Natural killer cell (primary cell): ENCODE data around the gene CAPN5. TPM values are rescaled to one million over a fixed set of nuclear protein-coding genes. Genes with fewer than 3 reads are reported as not detected.

ENCODE experiments used
- ATAC-seq, 3 donors: fragments of 150-1000 bp in 2 of 3; fragments of 200-7000 bp in 1 of 3; cut with Tn5 transposase; 1 replicate in 1 of 3; 2 replicates in 2 of 3; pipeline ENCODE4 v1.10.0; 2021; ENCODE audit warnings: mild to moderate bottlenecking in 2 of 3, moderate library complexity in 2 of 3
- DNase-seq, 2 donors: peaks; one replicate each; pipeline versions ENCODE4 v3.0.0 to v3.0.0-alpha.2; 2013 to 2021; ENCODE audit warnings: mixed read lengths in 1 of 2
- H3K27ac ChIP-seq: one replicate; pipeline ENCODE4 v1.5.1; 2013; ENCODE audit warnings: mild to moderate bottlenecking, low read length
- H3K27me3 ChIP-seq: one replicate; pipeline ENCODE4 v1.6.1; 2013; ENCODE audit warnings: low read length; ENCODE audit not compliant: control insufficient read depth, insufficient read depth
- H3K36me3 ChIP-seq: one replicate; pipeline ENCODE4 v1.6.1; 2013; ENCODE audit warnings: low read length; ENCODE audit not compliant: control insufficient read depth, insufficient read depth
- H3K4me1 ChIP-seq: one replicate; pipeline ENCODE4 v1.6.1; 2013; ENCODE audit warnings: low read length; ENCODE audit not compliant: control insufficient read depth, insufficient read depth
- H3K4me3 ChIP-seq: one replicate; pipeline ENCODE4 v1.5.1; 2013; ENCODE audit warnings: low read length
- H3K9me3 ChIP-seq: one replicate; pipeline ENCODE4 v1.6.1; 2013; ENCODE audit warnings: low read length; ENCODE audit not compliant: control insufficient read depth, insufficient read depth
- H3K27ac Mint-ChIP-seq, 2 donors: one replicate each; pipeline ENCODE4 v1.8.0; 2022; ENCODE audit warnings: mild to moderate bottlenecking in 2 of 2, mixed read lengths in 2 of 2, moderate library complexity in 1 of 2
- H3K27me3 Mint-ChIP-seq, 2 donors: one replicate each; pipeline ENCODE4 v1.8.0; 2022; ENCODE audit warnings: low read depth in 2 of 2, mixed read lengths in 2 of 2
- H3K36me3 Mint-ChIP-seq: one replicate; pipeline ENCODE4 v1.8.0; 2022; ENCODE audit warnings: mixed read lengths
- H3K4me1 Mint-ChIP-seq, 2 donors: one replicate each; pipeline ENCODE4 v1.8.0; 2022; ENCODE audit warnings: mixed read lengths in 2 of 2
- H3K4me3 Mint-ChIP-seq: one replicate; pipeline ENCODE4 v1.8.0; 2022; ENCODE audit warnings: mild to moderate bottlenecking, moderate library complexity, mixed read lengths
- H3K9me3 Mint-ChIP-seq, 2 donors: one replicate each; pipeline ENCODE4 v1.8.0; 2022; ENCODE audit warnings: mixed read lengths in 2 of 2
- WGBS: methylation state at CpG from one replicate; pipeline ENCODE4 v1.1.7; 2013; ENCODE audit warnings: missing lambda C conversion rate; ENCODE audit not compliant: insufficient coverage; 5-methylcytosine and 5-hydroxymethylcytosine counted together
- intact Hi-C: fragments of 100-400 bp; cut with micrococcal nuclease; formaldehyde crosslinking; loops from one replicate; pipeline ENCODE4 v1.14.2; 2022
- total RNA-seq, 4 donors: library from RNA; stranded (reverse); fragments of 120-200 nt in 1 of 4; gene quantifications; one replicate each; pipeline versions ENCODE4 v1.2.3 to v1.2.4, GENCODE V29; 2013 to 2022
- TF ChIP-seq, protein P1 (sequence below): fragments of 200-600 bp; IDR thresholded peaks from one replicate; pipeline ENCODE4 v1.8.0; 2022; ENCODE audit warnings: antibody characterized with exemption

Gene CAPN5
- total RNA-seq, 3 donors from 2014 or later (not counting 1 experiment from before 2014, with no cell fraction given), result 32.3 to 34.5 (median 34.3) TPM

DNA sequence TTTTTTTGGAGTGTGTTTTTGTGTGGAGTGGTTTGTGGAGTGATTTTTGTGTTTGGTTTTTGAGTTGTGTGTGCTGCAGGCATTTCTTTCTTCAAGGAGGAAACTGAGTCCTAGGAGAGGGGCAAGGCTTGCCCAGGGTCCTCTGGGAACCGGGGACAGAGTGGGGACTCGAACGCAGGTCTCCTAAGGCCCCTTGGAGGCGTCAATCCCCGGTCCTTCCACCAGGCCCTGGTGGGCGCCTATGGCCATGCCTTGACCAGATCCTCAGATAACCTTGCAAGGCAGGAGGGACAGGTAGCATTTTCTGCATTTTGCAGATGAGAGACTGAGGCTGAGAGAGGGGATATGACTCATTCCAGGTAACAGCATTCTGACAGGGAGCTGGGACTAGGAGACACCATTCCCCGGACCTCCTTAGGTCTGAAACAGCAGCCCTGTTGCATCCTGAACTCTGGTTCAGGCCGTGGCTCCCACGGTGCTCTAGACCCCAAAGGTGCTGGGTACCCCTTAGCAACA, 100.4 kb downstream of the CAPN5 start:
- Histone ChIP-seq H3K9me3 (no peaks in the 10 kb centered on the region), H3K4me3 (no peak overlapping the region), H3K27ac (no peak overlapping the region), H3K27me3 (no peaks in the 10 kb centered on the region), H3K4me1 (no peaks in the 10 kb centered on the region), H3K36me3 (no peaks in the 10 kb centered on the region)
- TF ChIP-seq, protein P1, sequence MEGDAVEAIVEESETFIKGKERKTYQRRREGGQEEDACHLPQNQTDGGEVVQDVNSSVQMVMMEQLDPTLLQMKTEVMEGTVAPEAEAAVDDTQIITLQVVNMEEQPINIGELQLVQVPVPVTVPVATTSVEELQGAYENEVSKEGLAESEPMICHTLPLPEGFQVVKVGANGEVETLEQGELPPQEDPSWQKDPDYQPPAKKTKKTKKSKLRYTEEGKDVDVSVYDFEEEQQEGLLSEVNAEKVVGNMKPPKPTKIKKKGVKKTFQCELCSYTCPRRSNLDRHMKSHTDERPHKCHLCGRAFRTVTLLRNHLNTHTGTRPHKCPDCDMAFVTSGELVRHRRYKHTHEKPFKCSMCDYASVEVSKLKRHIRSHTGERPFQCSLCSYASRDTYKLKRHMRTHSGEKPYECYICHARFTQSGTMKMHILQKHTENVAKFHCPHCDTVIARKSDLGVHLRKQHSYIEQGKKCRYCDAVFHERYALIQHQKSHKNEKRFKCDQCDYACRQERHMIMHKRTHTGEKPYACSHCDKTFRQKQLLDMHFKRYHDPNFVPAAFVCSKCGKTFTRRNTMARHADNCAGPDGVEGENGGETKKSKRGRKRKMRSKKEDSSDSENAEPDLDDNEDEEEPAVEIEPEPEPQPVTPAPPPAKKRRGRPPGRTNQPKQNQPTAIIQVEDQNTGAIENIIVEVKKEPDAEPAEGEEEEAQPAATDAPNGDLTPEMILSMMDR, result no peak
- DNase-seq (no peak), ATAC-seq (no peak)
- no peaks in the 10 kb centered on the region for H3K4me1 Mint-ChIP-seq
- no peak overlapping the region for H3K4me3 Mint-ChIP-seq
- H3K27ac Mint-ChIP-seq, result no peak overlapping the region
- intact Hi-C loops, result no loop called here
- H3K27me3 Mint-ChIP-seq, result no peaks in the 10 kb centered on the region
- 89% methylated on average over 9 of the region's 9 CpGs for WGBS
- H3K36me3 Mint-ChIP-seq, result no peaks in the 10 kb centered on the region
- no peaks in the 10 kb centered on the region for H3K9me3 Mint-ChIP-seq

- Histone ChIP-seq H3K27ac (no peak overlapping the region), H3K4me3 (no peak overlapping the region), H3K4me1 (no peaks in the 10 kb centered on the region), H3K27me3 (no peaks in the 10 kb centered on the region), H3K36me3 (no peaks in the 10 kb centered on the region), H3K9me3 (no peaks in the 10 kb centered on the region)
- no peak overlapping the region for H3K27ac Mint-ChIP-seq
- H3K4me3 Mint-ChIP-seq, result no peak overlapping the region
- no peaks in the 10 kb centered on the region for H3K27me3 Mint-ChIP-seq
- ATAC-seq (no peak), DNase-seq (no peak)
- intact Hi-C loops, result no loop called here
- TF ChIP-seq, protein P1, result no peak
- no peaks in the 10 kb centered on the region for H3K36me3 Mint-ChIP-seq
- H3K4me1 Mint-ChIP-seq, result no peaks in the 10 kb centered on the region
- no peaks in the 10 kb centered on the region for H3K9me3 Mint-ChIP-seq
- WGBS, result 80% methylated on average over 8 of the region's 8 CpGs
These were observed 101.0 kb downstream of the CAPN5 start for GRCh38 chr11:77167791-77168190.

GRCh38 chr11:77170107-77170506, 103.3 kb downstream of the CAPN5 start:
- no peak overlapping the region for H3K4me3 Mint-ChIP-seq
- Histone ChIP-seq H3K27ac (no peak overlapping the region), H3K4me3 (no peak overlapping the region), H3K9me3 (no peaks in the 10 kb centered on the region), H3K36me3 (no peaks in the 10 kb centered on the region), H3K4me1 (no peaks in the 10 kb centered on the region), H3K27me3 (no peaks in the 10 kb centered on the region)
- TF ChIP-seq, protein P1, result no peak
- ATAC-seq, result no peak
- no peaks in the 10 kb centered on the region for H3K9me3 Mint-ChIP-seq
- 91% methylated on average over 5 of the region's 5 CpGs for WGBS
- no peaks in the 10 kb centered on the region for H3K4me1 Mint-ChIP-seq
- no peak overlapping the region for H3K27ac Mint-ChIP-seq
- DNase-seq, result no peak
- no peaks in the 10 kb centered on the region for H3K36me3 Mint-ChIP-seq
- intact Hi-C loops, result no loop called here
- H3K27me3 Mint-ChIP-seq, result no peaks in the 10 kb centered on the region

DNA sequence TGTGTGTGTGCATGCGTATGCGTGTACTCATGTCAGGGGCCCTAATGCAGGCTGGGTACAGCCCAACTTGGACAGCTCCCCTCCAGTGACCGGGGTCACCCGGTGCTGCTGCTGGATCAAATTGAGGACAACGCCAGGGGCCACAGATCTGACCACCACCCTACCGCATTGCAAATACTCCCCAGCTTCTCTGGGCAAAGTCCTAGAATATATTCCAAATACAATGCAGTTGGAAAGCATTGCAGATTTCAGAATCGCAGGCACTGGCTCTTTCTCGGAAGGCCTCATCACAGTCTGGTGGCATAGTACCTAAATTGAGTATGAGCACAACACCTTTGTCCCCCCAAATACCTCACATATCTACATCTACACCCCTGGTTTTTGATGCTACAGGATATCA, 104.5 kb downstream of the CAPN5 start:
- TF ChIP-seq, protein P1, result no peak
- H3K27ac Mint-ChIP-seq, result no peak overlapping the region

More for the DNA sequence above, 104.5 kb downstream of the CAPN5 start:
- WGBS, result 99% methylated on average over 8 of the region's 8 CpGs
- ATAC-seq (no peak), DNase-seq (no peak)
- H3K9me3 Mint-ChIP-seq, result no peaks in the 10 kb centered on the region
- H3K36me3 Mint-ChIP-seq, result no peaks in the 10 kb centered on the region
- no peaks in the 10 kb centered on the region for H3K27me3 ChIP-seq
- H3K4me3 ChIP-seq, result no peak overlapping the region
- no peak overlapping the region for H3K4me3 Mint-ChIP-seq
- H3K27me3 Mint-ChIP-seq, result no peaks in the 10 kb centered on the region
- H3K27ac ChIP-seq, result no peak overlapping the region
- no peaks in the 10 kb centered on the region for H3K36me3 ChIP-seq
- no peaks in the 10 kb centered on the region for H3K4me1 Mint-ChIP-seq
- H3K9me3 ChIP-seq, result no peaks in the 10 kb centered on the region
- intact Hi-C loops, result no loop called here
- peaks cover 9% of the 10 kb centered on the region for H3K4me1 ChIP-seq
